Measurements from ENCODE around the gene TAF8.

TAF8 gene

GRCh38 chr6:42038163-42038562 is 12.2 kb upstream of the TAF8 start:
- Histone ChIP-seq H3K27me3 (ENCODE audit: insufficient read depth, low read length) (no peaks in the 10 kb centered on the region), H2AFZ (ENCODE audit: low read depth, low read length) (no peak overlapping the region), H3K36me3 (ENCODE audit: insufficient read depth, low read length) (no peaks in the 10 kb centered on the region), H3K4me1 (ENCODE audit: insufficient read depth, low read length) (peaks cover 6% of the 10 kb centered on the region), H3K4me3 (ENCODE audit: low read length) (no peak overlapping the region), H3K9me3 (ENCODE audit: low read length) (no peaks in the 10 kb centered on the region)

GRCh38 chr6:42038811-42039408 is 11.4 kb upstream of the TAF8 start:
- Histone ChIP-seq H3K9me3 (ENCODE audit: low read length) (no peaks in the 10 kb centered on the region), H3K36me3 (ENCODE audit: insufficient read depth, low read length) (no peaks in the 10 kb centered on the region), H3K4me1 (ENCODE audit: insufficient read depth, low read length) (peaks cover 10% of the 10 kb centered on the region), H3K4me3 (ENCODE audit: low read length) (no peak overlapping the region), H3K27me3 (ENCODE audit: insufficient read depth, low read length) (no peaks in the 10 kb centered on the region), H2AFZ (ENCODE audit: low read depth, low read length) (no peak overlapping the region)

- Histone ChIP-seq H3K4me3 (ENCODE audit: low read length) (no peak overlapping the region), H3K4me1 (ENCODE audit: insufficient read depth, low read length) (peaks cover 21% of the 10 kb centered on the region), H3K36me3 (ENCODE audit: insufficient read depth, low read length) (no peaks in the 10 kb centered on the region), H2AFZ (ENCODE audit: low read depth, low read length) (no peak overlapping the region), H3K27me3 (ENCODE audit: insufficient read depth, low read length) (no peaks in the 10 kb centered on the region), H3K9me3 (ENCODE audit: low read length) (no peaks in the 10 kb centered on the region)
Measured at GRCh38 chr6:42040856-42041480, 9.4 kb upstream of the TAF8 start.

- Histone ChIP-seq H2AFZ (ENCODE audit: low read depth, low read length) (no peak overlapping the region), H3K27me3 (ENCODE audit: insufficient read depth, low read length) (peaks cover 5% of the 10 kb centered on the region), H3K36me3 (ENCODE audit: insufficient read depth, low read length) (no peaks in the 10 kb centered on the region), H3K4me3 (ENCODE audit: low read length) (no peak overlapping the region), H3K4me1 (ENCODE audit: insufficient read depth, low read length) (peaks cover 27% of the 10 kb centered on the region), H3K9me3 (ENCODE audit: low read length) (no peaks in the 10 kb centered on the region)
Measured at GRCh38 chr6:42041481-42042053, 8.8 kb upstream of the TAF8 start.

- Histone ChIP-seq H3K9me3 (ENCODE audit: low read length) (no peaks in the 10 kb centered on the region), H3K4me1 (ENCODE audit: insufficient read depth, low read length) (peaks cover 27% of the 10 kb centered on the region), H3K27me3 (ENCODE audit: insufficient read depth, low read length) (peaks cover 10% of the 10 kb centered on the region), H3K4me3 (ENCODE audit: low read length) (no peak overlapping the region), H3K36me3 (ENCODE audit: insufficient read depth, low read length) (no peaks in the 10 kb centered on the region), H2AFZ (ENCODE audit: low read depth, low read length) (no peak overlapping the region)
Measured at GRCh38 chr6:42042108-42042507, 8.2 kb upstream of the TAF8 start.

- Histone ChIP-seq H3K27me3 (ENCODE audit: insufficient read depth, low read length) (peaks cover 20% of the 10 kb centered on the region), H2AFZ (ENCODE audit: low read depth, low read length) (peak overlapping the region; percentile 29), H3K4me1 (ENCODE audit: insufficient read depth, low read length) (peaks cover 33% of the 10 kb centered on the region), H3K4me3 (ENCODE audit: low read length) (no peak overlapping the region), H3K36me3 (ENCODE audit: insufficient read depth, low read length) (no peaks in the 10 kb centered on the region), H3K9me3 (ENCODE audit: low read length) (no peaks in the 10 kb centered on the region)
Measured at GRCh38 chr6:42043787-42044475, 6.4 kb upstream of the TAF8 start.

GRCh38 chr6:42045538-42046460 is 4.5 kb upstream of the TAF8 start:
- Histone ChIP-seq H3K9me3 (ENCODE audit: low read length) (peaks cover 2% of the 10 kb centered on the region), H3K36me3 (ENCODE audit: insufficient read depth, low read length) (no peaks in the 10 kb centered on the region), H3K4me3 (ENCODE audit: low read length) (no peak overlapping the region), H2AFZ (ENCODE audit: low read depth, low read length) (no peak overlapping the region), H3K27me3 (ENCODE audit: insufficient read depth, low read length) (peaks cover 20% of the 10 kb centered on the region), H3K4me1 (ENCODE audit: insufficient read depth, low read length) (peaks cover 33% of the 10 kb centered on the region)

GRCh38 chr6:42046464-42047212 is 3.7 kb upstream of the TAF8 start:
- Histone ChIP-seq H3K36me3 (ENCODE audit: insufficient read depth, low read length) (no peaks in the 10 kb centered on the region), H3K4me1 (ENCODE audit: insufficient read depth, low read length) (peaks cover 33% of the 10 kb centered on the region), H3K9me3 (ENCODE audit: low read length) (peaks cover 2% of the 10 kb centered on the region), H2AFZ (ENCODE audit: low read depth, low read length) (no peak overlapping the region), H3K4me3 (ENCODE audit: low read length) (no peak overlapping the region), H3K27me3 (ENCODE audit: insufficient read depth, low read length) (peaks cover 20% of the 10 kb centered on the region)

- peaks cover 33% of the 10 kb centered on the region for H3K4me1 ChIP-seq (ENCODE audit: insufficient read depth, low read length)
- no peak overlapping the region for H2AFZ ChIP-seq (ENCODE audit: low read depth, low read length)
- H3K27me3 ChIP-seq (ENCODE audit: insufficient read depth, low read length): peaks cover 20% of the 10 kb centered on the region
- peaks cover 2% of the 10 kb centered on the region for H3K9me3 ChIP-seq (ENCODE audit: low read length)
- no peak overlapping the region for H3K4me3 ChIP-seq (ENCODE audit: low read length)
- H3K36me3 ChIP-seq (ENCODE audit: insufficient read depth, low read length): no peaks in the 10 kb centered on the region
Measured at GRCh38 chr6:42047213-42047590, 3.1 kb upstream of the TAF8 start.

- H3K4me3 ChIP-seq (ENCODE audit: low read length): peak overlapping the region; percentile 53
- H3K27me3 ChIP-seq (ENCODE audit: insufficient read depth, low read length): peaks cover 20% of the 10 kb centered on the region
- H3K9me3 ChIP-seq (ENCODE audit: low read length): peaks cover 2% of the 10 kb centered on the region
- peaks cover 5% of the 10 kb centered on the region for H3K36me3 ChIP-seq (ENCODE audit: insufficient read depth, low read length)
- peak overlapping the region; percentile 100 for H2AFZ ChIP-seq (ENCODE audit: low read depth, low read length)
- peaks cover 33% of the 10 kb centered on the region for H3K4me1 ChIP-seq (ENCODE audit: insufficient read depth, low read length)
Measured at GRCh38 chr6:42047790-42048405, 2.4 kb upstream of the TAF8 start.

- Histone ChIP-seq H2AFZ (ENCODE audit: low read depth, low read length) (peak overlapping the region; percentile 100), H3K9me3 (ENCODE audit: low read length) (peaks cover 2% of the 10 kb centered on the region), H3K36me3 (ENCODE audit: insufficient read depth, low read length) (peaks cover 11% of the 10 kb centered on the region), H3K27me3 (ENCODE audit: insufficient read depth, low read length) (peaks cover 20% of the 10 kb centered on the region), H3K4me1 (ENCODE audit: insufficient read depth, low read length) (peaks cover 27% of the 10 kb centered on the region), H3K4me3 (ENCODE audit: low read length) (peak overlapping the region; percentile 53)
Measured at GRCh38 chr6:42049116-42049809, 1.1 kb upstream of the TAF8 start.
